AG10803 (cell line): ENCODE measurements around the gene MAGI1.

Experiments
- DNase-seq: peaks from one replicate; pipeline ENCODE4 v3.0.0; 2010; ENCODE audit warnings: low read depth
- H3K4me3 ChIP-seq: 2 replicates; pipeline ENCODE4 v1.5.1; 2011; ENCODE audit warnings: mild to moderate bottlenecking, low read length, control low read depth
- TF ChIP-seq, protein P1 (sequence below): conservative IDR thresholded peaks from 2 replicates; pipeline ENCODE4 v1.5.1; 2011; ENCODE audit warnings: mild to moderate bottlenecking, low read length, control low read depth, inconsistent platforms

Gene MAGI1

GRCh38 chr3:65328148-65328547, 710.6 kb downstream of the MAGI1 start:
- no peak overlapping the region for H3K4me3 ChIP-seq
- DNase-seq: no peak
- TF ChIP-seq, protein P1, sequence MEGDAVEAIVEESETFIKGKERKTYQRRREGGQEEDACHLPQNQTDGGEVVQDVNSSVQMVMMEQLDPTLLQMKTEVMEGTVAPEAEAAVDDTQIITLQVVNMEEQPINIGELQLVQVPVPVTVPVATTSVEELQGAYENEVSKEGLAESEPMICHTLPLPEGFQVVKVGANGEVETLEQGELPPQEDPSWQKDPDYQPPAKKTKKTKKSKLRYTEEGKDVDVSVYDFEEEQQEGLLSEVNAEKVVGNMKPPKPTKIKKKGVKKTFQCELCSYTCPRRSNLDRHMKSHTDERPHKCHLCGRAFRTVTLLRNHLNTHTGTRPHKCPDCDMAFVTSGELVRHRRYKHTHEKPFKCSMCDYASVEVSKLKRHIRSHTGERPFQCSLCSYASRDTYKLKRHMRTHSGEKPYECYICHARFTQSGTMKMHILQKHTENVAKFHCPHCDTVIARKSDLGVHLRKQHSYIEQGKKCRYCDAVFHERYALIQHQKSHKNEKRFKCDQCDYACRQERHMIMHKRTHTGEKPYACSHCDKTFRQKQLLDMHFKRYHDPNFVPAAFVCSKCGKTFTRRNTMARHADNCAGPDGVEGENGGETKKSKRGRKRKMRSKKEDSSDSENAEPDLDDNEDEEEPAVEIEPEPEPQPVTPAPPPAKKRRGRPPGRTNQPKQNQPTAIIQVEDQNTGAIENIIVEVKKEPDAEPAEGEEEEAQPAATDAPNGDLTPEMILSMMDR: no peak

GRCh38 chr3:65326574-65326973, 712.1 kb downstream of the MAGI1 start:
- DNase-seq: no peak
- no peak overlapping the region for H3K4me3 ChIP-seq
- TF ChIP-seq, protein P1: no peak

GRCh38 chr3:65322910-65323309, 715.8 kb downstream of the MAGI1 start:
- TF ChIP-seq, protein P1: no peak
- DNase-seq: no peak
- no peak overlapping the region for H3K4me3 ChIP-seq

DNA sequence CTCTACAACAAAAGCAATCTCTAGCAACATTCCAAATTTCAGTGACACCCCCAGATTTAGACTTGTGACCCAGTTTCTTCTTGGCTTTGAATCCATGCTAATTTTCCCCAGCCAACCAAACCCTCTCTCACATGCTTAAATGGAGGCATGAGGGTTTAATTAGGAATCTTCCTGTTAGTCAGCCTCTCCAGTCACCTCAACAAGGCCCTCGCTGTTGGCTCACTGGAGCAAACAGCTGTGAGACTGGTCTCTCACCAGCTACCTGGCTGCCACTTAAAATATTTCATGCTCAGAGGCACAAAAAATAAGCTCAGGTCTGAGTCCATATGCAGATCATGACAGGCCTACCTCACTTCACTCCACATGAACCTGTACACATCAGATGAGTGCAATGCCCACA, 720.5 kb downstream of the MAGI1 start:
- TF ChIP-seq, protein P1: no peak
- no peak for DNase-seq
- no peak overlapping the region for H3K4me3 ChIP-seq

DNA sequence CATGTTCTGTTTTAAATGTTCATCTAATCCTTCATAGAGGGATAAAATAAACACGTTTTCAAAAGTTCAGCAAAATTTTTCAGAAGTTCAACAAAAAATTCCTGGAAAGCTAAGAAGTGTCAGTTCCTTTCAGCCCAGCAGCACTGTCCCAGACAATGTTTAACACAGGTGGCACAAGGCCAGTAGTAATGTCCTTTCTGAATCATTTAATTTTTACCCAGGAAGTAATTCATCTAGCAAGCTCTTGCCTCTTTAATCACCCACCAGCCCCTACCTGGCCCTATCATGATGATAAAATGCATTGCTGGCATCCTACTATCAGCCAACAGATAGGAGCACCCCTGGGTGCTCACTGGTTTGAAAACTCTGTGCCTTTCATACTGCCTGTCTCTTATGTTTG, 723.8 kb downstream of the MAGI1 start:
- DNase-seq: no peak
- H3K4me3 ChIP-seq: no peak overlapping the region
- TF ChIP-seq, protein P1: no peak

DNA sequence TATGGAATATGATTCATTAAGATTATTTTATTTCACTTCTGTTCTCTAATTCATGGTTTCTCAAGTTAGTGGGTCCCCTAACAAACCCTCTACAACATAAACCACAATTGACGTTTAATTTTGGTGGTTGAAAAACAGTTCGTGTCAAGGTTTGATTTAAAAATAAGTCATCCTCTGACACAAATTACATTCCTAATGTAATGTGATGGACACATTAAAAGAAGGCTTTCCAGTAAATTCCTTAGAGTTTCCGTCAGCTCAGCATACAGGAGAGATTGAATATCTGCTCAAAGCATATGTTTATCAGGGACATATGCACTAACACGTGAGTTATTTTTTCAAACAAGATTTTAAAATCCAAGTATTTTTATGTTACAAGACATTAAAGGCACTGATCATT, 724.4 kb downstream of the MAGI1 start:
- H3K4me3 ChIP-seq: no peak overlapping the region
- DNase-seq: no peak
- TF ChIP-seq, protein P1: no peak

DNA sequence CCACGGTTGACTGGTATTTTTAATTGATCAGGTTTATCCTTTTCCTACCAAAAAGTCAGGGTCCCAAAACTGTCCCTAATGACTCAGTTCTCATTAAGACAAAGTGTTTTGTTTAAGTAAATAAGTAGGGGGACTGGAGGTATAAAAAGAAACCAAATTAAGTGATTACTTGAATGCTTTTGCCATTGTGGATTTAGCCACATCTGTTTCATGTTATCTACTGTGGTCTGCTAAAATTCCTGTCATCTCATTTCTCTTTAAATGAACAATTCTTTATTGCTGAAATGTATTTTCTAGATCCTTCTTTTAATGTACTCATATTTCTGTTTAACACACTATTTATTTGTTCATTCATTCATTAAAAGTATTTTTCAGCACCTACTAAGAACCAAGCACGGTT, 725.1 kb downstream of the MAGI1 start:
- DNase-seq: peak; percentile 18
- no peak overlapping the region for H3K4me3 ChIP-seq

More for the DNA sequence above, 725.1 kb downstream of the MAGI1 start:
- TF ChIP-seq, protein P1: no peak
